ENCODE results near the gene ITPR1. TPM values are rescaled to one million over a fixed set of nuclear protein-coding genes. Genes with fewer than 3 reads are reported as not detected.

The ITPR1 gene
- polyA plus RNA-seq, 2 of the 4 experiments (the other 2 are of a cell fraction) = 2.8 to 9.6 TPM

DNA sequence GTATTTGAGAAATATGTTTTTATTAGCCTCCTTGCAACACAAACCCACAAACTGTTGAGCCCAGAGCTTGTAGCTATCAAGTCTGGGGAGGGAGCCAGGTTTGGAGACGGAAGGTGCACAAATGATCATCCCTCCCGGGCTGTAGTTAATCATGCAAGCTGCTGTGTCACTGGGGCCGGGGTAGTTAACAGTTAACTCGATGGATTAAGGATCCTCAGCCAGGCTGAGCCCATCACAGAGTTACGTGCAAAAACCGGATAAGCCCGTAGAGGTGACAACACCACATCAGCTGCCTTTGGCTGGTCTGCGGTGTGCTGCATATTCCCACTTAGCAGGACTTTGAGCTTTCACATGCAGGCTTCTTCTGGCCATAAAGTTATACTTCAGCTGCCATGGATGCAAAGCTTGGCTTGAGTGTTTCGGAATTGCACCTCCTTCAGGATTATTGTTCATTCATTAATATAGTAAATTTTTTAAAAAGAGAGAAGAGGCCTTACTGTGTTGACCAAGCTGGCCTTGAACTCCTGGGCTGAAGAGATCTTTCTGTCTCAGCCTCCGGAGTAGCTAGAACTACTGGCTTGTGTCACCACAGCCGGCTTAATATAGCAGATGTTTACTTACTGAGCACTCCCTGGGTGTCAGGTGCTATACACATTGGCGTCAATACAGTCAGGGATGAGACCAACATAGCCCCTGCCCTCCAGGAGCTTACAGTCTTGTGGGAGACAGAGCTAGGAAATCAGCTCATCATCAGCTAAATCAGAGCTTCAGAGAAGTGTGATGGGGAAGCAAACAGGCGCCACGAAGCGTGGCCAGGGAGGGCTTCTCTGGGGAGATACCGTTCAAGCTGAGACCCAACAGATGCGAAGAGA is 259.3 kb downstream of the ITPR1 start (continued):
- TF ChIP-seq, protein P1, sequence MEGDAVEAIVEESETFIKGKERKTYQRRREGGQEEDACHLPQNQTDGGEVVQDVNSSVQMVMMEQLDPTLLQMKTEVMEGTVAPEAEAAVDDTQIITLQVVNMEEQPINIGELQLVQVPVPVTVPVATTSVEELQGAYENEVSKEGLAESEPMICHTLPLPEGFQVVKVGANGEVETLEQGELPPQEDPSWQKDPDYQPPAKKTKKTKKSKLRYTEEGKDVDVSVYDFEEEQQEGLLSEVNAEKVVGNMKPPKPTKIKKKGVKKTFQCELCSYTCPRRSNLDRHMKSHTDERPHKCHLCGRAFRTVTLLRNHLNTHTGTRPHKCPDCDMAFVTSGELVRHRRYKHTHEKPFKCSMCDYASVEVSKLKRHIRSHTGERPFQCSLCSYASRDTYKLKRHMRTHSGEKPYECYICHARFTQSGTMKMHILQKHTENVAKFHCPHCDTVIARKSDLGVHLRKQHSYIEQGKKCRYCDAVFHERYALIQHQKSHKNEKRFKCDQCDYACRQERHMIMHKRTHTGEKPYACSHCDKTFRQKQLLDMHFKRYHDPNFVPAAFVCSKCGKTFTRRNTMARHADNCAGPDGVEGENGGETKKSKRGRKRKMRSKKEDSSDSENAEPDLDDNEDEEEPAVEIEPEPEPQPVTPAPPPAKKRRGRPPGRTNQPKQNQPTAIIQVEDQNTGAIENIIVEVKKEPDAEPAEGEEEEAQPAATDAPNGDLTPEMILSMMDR (IDR thresholded peaks at IDR 0.05) = no peak
- TF ChIP-seq, protein P2, sequence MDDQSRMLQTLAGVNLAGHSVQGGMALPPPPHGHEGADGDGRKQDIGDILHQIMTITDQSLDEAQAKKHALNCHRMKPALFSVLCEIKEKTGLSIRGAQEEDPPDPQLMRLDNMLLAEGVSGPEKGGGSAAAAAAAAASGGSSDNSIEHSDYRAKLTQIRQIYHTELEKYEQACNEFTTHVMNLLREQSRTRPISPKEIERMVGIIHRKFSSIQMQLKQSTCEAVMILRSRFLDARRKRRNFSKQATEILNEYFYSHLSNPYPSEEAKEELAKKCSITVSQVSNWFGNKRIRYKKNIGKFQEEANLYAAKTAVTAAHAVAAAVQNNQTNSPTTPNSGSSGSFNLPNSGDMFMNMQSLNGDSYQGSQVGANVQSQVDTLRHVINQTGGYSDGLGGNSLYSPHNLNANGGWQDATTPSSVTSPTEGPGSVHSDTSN (IDR thresholded peaks at IDR 0.05) = no peak
- TF ChIP-seq HOXB5 (CRISPR knock-in tag; IDR thresholded peaks at IDR 0.05) (no peak), SMC3 (IDR thresholded peaks at IDR 0.05) (no peak; the same call in 2 of the 3 replicates), CEBPB (IDR thresholded peaks at IDR 0.05) (0 out of 4 replicates have a peak, but pooled peaks of 1 of the 2 experiments have one; percentile 3), ZNF302 (CRISPR knock-in tag; IDR thresholded peaks at IDR 0.05) (no peak), NFE2L2 (conservative IDR thresholded peaks at IDR 0.05; ENCODE audit: low read length) (peak; percentile 2; the same call in 1 of the 2 replicates), EP300 (IDR thresholded peaks at IDR 0.05) (no peak), FOSL2 (IDR thresholded peaks at IDR 0.05) (no peak), FOSL2 (CRISPR knock-in tag; IDR thresholded peaks at IDR 0.05) (peak; percentile 37), HOXB13 (CRISPR knock-in tag; IDR thresholded peaks at IDR 0.05; ENCODE audit: low read depth) (no peak)
- TF ChIP-seq, protein P3, sequence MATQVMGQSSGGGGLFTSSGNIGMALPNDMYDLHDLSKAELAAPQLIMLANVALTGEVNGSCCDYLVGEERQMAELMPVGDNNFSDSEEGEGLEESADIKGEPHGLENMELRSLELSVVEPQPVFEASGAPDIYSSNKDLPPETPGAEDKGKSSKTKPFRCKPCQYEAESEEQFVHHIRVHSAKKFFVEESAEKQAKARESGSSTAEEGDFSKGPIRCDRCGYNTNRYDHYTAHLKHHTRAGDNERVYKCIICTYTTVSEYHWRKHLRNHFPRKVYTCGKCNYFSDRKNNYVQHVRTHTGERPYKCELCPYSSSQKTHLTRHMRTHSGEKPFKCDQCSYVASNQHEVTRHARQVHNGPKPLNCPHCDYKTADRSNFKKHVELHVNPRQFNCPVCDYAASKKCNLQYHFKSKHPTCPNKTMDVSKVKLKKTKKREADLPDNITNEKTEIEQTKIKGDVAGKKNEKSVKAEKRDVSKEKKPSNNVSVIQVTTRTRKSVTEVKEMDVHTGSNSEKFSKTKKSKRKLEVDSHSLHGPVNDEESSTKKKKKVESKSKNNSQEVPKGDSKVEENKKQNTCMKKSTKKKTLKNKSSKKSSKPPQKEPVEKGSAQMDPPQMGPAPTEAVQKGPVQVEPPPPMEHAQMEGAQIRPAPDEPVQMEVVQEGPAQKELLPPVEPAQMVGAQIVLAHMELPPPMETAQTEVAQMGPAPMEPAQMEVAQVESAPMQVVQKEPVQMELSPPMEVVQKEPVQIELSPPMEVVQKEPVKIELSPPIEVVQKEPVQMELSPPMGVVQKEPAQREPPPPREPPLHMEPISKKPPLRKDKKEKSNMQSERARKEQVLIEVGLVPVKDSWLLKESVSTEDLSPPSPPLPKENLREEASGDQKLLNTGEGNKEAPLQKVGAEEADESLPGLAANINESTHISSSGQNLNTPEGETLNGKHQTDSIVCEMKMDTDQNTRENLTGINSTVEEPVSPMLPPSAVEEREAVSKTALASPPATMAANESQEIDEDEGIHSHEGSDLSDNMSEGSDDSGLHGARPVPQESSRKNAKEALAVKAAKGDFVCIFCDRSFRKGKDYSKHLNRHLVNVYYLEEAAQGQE (IDR thresholded peaks at IDR 0.05) = no peak
- TF ChIP-seq, protein P4, sequence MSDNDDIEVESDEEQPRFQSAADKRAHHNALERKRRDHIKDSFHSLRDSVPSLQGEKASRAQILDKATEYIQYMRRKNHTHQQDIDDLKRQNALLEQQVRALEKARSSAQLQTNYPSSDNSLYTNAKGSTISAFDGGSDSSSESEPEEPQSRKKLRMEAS (IDR thresholded peaks at IDR 0.05) = no peak; the same call in none of the 2 replicates
- TF ChIP-seq, protein P5, sequence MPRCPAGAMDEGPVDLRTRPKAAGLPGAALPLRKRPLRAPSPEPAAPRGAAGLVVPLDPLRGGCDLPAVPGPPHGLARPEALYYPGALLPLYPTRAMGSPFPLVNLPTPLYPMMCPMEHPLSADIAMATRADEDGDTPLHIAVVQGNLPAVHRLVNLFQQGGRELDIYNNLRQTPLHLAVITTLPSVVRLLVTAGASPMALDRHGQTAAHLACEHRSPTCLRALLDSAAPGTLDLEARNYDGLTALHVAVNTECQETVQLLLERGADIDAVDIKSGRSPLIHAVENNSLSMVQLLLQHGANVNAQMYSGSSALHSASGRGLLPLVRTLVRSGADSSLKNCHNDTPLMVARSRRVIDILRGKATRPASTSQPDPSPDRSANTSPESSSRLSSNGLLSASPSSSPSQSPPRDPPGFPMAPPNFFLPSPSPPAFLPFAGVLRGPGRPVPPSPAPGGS (IDR thresholded peaks at IDR 0.05) = no peak
- TF ChIP-seq, protein P6, sequence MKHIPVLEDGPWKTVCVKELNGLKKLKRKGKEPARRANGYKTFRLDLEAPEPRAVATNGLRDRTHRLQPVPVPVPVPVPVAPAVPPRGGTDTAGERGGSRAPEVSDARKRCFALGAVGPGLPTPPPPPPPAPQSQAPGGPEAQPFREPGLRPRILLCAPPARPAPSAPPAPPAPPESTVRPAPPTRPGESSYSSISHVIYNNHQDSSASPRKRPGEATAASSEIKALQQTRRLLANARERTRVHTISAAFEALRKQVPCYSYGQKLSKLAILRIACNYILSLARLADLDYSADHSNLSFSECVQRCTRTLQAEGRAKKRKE (CRISPR knock-in tag; IDR thresholded peaks at IDR 0.05; ENCODE audit: low read depth) = no peak

DNA sequence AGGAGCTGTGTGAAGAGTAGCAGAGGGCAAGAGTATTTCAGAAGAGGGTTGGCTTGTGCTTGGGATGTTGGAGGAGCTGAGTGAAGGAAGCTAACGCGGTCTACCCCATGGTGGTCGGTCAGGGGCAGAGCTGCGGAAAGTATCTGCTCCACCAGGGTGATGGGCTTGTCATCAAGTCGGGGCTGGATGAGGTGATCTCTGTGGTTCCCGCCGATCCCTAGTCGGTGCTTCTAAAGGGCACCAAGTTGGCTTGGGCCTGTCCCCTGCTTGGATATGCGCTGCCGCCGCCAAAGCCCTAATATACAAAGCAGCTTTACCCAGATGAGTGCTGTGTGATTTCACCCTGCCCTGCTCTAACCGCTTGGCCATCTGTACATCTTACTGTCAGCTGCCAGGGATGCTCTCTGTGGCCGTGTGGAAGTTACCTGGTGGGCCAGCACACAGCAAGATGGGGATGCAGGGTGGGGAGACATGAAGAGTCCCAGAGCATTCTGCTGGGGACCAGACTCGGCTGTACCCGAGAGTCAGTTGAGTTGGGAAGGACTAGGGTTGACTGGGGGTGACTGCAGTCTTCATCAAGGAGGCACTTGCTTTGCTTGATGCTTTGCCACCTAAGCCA is 260.0 kb downstream of the ITPR1 start:
- ChIA-PET POLR2A (no interaction called here), CTCF (interaction anchor here (1.2 to 6.0 kb wide), 4 partner anchors 31 to 43 kb away, joined by 3 to 26 read pairs (median 5); no protein-coding TSS in a partner anchor)
- TF ChIP-seq, protein P7, sequence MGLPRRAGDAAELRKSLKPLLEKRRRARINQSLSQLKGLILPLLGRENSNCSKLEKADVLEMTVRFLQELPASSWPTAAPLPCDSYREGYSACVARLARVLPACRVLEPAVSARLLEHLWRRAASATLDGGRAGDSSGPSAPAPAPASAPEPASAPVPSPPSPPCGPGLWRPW (IDR thresholded peaks at IDR 0.05) = no peak
- TF ChIP-seq CBX8 (IDR thresholded peaks at IDR 0.05) (no peak), NPAS2 (CRISPR knock-in tag; IDR thresholded peaks at IDR 0.05; ENCODE audit: borderline replicate concordance) (no peak), NR3C1 (IDR thresholded peaks at IDR 0.05) (no peak), SMC3 (IDR thresholded peaks at IDR 0.05) (no peak), SREBF2 (IDR thresholded peaks at IDR 0.05) (no peak)
- TF ChIP-seq, protein P3 (IDR thresholded peaks at IDR 0.05) = no peak
- ATAC-seq (no peak), DNase-seq (ENCODE audit: low read depth in 1 of 2, low spot score in 1 of 2) (no peak), FAIRE-seq (no peak)
- Histone ChIP-seq H3K4me3 (no peak overlapping the region), H3K27ac (peak overlapping the region; percentile 79 to 86; a peak in 5 of 6 replicates), H3K4me1 (peaks cover 34% of the 10 kb centered on the region), H3K4me2 (no peak overlapping the region), H3K9me3 (no peaks in the 10 kb centered on the region)
- WGBS (ENCODE audit: missing lambda C conversion rate) = 98% methylated on average over 14 of the region's 15 CpGs
